Muscle of arm (tissue), 12 donors: ENCODE results near the gene THADA. TPM values are rescaled to one million over a fixed set of nuclear protein-coding genes. Genes with fewer than 3 reads are reported as not detected.
A peak's percentile ranks its signal among the peaks of the same experiment; 100 is the strongest.

Experiments used
- DNase-seq: peaks from one replicate; pipeline ENCODE4 v3.0.0-alpha.2; 2013
- polyA plus RNA-seq, 12 donors: library from polyadenylated mRNA; unstranded; fragments of 120-200 nt; gene quantifications; one replicate each; pipeline ENCODE4 v1.2.1, GENCODE V29; 2013; ENCODE audit not compliant: insufficient read length in 12 of 12

Gene THADA
- polyA plus RNA-seq, 12 donors: 15.4 to 40.4 (median 21.8) TPM; not detected in 1

DNA sequence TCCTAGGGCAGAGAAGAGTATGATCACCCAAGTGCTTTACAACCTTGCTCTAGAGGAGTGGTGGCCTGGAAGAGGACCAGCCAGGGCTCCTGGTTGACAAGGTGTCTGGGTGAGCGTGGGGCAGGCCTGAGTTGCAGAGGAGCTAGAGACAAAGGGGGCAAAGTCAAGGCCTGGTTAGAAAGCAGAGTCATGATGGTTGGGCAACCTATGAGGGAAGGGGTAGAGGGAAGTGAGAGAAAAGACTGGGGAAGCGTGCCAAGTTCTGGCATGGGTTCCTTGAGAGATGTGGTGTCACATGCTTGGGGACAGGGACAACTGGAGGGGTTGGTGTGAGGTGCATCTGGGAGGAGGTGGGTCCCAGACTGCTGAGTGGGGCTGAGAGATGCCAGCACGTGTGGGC, 382.9 kb downstream of the THADA start:
- DNase-seq: no peak

DNA sequence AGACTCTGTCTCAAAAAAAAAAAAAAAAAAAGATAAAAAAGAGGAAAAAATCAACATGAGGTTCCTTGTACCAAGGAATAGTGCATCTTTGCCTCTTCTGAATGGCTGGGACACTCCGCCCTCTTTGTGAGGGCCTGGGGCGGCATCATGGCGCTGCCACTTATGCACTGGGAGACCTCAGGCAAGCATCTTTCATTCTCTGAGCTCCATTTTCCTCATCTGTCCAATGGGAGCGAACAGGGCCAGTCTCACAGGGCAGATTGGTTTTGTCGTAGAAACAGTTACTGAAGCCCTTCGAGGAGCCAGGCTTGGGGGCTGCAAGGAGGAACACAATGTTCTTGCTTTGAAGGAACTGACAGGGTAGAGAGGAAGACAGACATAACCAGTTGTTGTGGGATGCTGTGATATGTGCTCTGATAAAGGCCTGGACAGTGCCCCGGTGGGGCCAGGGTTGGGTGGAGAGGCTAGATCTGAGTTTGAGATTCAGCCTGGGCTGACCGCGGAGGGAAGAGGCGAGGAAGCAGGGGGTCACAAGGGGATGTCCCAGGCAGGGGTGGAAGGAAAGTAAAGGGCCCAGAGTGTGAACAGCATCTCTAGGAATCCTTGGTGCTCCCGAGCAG, 383.5 kb downstream of the THADA start:
- DNase-seq: no peak

DNA sequence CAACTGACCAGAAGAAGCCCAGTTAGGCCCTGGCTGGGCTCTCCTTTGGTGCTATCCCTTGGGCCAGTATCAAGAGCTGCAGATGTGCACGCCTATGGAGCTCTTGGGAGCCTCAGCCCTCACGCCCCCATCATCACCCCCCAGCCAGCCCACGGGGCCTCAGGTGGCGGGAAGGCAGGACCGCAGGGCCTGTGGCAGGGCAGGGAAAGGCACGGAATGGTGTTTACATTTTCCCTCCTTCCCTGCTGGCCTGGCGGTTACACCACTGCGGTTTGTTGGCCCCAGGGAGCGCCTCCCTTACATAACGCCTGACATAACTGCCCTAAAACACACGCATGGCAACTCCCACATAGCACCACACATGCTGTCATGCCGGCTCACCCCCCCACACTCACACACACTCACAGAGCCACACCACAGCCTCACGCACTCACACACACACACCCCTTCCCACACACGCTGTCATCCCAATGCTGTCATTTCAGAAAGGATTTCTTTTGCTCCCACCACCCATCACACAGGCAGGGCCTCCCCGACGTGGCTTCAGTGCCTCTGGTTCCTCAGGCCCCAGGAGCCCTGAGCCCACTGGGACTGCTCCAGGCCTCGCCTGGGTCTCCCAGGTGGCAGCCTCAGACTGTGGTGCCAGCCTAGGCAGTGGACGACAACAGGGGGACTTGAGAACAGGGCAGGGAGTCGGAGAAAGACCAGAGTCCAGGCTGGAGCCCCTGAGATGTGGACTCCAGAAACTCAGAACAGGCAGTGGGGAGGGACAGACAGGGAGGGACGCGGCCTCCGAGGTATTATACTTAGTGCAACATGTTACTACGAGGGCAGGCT, 385.2 kb downstream of the THADA start:
- DNase-seq: peak; percentile 48

DNA sequence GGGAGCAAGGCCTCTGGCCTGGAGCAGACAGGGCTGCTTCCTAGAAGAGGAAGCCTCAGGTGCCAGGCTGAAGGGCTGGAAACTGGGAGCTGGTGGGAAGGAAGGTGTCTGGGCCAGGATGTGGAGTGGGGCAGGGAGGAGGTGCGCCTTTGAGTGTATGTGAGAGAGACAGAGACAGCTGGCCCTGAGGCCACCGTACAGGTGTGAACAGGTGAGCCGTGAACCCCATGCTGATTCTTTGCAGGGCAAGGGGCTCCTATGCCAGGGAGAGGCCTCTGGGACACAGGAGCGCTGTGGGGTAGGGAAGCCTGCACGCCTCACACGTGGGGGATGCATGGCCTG, 385.7 kb downstream of the THADA start:
- DNase-seq: no peak

DNA sequence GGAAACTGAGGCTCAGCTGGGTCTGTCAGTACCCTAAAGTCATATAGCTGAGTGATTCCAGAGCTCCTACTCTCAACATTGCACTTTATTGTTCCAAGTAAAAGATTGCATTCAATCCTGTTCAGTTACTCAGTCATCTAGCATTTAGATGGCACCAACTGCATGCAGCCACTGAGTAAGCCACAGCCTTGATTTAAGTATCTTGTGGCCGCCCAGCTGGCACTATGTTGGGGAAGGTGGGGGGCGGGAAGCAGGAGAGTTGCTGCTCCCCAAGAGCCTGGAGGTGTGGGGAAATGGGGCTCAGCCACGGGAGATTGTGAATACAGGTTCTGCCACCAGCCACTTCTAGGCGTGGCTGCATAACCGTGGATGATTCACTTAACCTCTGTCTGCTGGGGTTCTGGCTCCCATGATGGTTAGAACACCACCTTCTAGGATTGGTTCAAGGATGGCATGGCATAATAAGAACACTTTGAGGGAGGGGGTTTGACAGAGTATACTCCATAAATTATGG, 386.6 kb downstream of the THADA start:
- DNase-seq: no peak

DNA sequence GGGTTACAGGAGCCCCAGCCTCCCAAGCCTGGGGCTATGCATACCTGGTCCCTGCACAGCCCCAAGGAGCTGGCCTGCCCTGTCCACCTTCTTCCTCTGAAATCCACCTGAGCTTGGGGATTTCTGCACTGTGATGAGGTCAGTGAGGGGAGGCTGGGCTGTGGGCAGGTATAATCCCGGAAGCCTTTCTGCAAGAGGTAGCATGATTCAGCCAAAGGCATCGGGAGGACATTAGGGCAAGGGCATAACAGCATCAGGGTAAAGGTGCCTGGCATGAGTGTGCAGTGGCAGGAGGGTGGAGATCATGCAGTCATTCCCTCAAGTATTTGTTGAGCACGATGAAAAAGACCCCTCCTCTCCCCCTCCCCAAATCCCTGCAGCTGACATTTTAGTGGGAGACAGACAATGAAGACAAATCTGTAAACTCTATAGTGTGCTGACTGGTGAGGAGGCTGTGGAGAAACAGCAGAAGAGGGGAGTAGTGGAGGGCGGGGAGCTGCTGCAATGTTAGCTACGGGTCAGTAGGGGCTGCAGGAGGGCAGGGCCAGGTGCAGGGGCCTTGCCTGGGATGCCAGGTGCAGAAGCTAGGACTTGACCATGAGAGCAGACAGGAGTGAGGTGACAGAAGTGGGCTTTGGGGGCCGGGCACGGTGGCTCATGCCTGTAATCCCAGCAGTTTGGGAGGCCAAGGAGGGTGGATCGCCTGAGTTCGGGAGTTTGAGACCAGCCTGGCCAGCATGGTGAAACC, 388.1 kb downstream of the THADA start:
- DNase-seq: no peak

DNA sequence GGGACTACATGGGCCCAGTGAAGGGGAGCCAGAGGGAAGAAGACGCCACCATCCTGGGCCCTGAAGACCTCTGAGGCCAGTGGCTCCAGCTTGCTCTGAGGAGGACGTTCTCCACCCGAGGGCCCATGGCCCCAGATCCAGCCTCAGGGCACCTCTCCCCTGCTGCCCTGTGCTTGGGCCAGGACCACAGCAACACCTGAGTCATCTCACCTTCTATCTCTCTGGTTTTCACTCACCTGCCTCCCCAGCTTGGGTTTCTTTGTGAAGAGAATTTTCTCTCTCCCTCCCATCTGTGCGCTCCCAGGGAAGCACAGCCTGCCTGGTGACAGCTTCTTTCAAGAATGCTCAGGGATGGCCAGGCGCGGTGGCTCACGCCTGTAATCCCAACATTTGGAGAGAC, 389.2 kb downstream of the THADA start:
- no peak for DNase-seq

DNA sequence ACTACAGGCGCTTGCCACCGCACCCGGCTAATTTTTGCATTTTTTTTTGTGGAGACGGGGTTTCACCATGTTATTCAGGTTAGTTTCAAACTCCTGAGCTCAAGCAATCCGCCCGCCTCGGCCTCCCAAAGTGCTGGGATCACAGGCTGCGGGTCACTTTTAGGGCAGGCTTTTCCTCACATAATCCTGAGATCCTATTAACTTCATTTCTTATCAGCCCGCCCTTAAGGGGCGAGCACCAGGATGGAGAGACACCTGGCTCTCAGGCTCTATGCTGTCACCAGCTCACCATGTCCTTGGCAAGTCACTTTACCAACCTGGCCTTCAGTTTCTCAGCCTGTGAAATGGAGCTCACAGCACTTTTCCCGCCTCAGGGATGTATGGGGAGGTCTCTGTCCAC, 392.5 kb downstream of the THADA start:
- no peak for DNase-seq

DNA sequence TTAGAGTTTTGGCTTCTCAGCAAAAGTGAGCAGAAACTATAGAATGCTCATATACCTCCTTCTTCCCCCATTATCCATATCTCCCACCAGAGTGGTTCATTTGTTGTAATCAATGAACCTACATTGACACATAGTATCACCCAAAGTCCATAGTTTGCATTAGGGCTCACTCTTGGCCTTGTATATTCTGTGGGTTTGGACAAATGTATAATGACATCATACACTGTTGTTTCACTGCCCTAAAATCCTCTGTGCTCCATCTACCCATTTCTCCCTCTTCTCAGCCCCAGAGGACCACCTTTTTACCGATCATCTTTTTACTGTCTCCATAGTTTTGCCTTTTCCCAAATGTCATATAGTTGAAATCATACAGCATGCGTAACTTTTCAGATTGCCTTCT, 393.5 kb downstream of the THADA start:
- DNase-seq: no peak

DNA sequence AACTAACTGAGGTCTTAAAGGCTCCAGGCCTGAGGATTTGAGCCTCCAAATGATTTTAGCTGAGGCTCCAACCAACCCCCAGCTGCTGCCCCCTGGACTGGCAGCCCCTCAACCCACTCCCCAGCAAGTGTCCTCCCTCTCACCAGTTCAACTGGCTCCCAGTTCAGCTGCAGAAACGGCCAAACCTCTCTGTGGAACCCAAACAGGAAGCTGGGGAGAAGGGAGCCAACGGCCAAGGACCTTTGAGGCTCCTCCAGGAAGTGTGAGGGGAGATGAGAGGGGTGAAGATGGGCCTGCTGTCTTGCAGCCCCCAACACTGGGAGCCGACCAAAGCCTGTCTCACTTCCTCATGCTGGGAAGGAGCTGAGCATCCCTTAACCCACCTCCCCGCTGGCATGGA, 394.3 kb downstream of the THADA start:
- DNase-seq: no peak

DNA sequence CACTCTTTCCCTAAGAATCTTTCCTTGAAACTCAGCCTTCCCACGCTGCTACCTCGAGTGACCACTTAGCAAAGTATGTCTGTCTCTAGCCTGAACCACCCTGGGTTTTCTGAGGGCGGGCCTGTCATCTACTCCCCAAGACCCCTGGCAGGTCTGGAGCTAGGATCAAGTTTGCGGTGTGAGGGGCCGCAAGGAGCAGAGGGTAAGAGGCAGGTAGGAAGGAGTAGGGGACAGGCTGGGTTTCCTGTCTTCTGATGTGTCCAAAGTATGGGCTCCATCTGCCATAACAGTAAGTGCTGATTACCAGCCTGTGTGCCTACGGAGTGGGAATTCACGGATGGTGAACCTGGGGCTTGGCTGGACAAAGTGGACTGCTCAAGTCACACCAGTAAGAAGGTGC, 394.8 kb downstream of the THADA start:
- no peak for DNase-seq

DNA sequence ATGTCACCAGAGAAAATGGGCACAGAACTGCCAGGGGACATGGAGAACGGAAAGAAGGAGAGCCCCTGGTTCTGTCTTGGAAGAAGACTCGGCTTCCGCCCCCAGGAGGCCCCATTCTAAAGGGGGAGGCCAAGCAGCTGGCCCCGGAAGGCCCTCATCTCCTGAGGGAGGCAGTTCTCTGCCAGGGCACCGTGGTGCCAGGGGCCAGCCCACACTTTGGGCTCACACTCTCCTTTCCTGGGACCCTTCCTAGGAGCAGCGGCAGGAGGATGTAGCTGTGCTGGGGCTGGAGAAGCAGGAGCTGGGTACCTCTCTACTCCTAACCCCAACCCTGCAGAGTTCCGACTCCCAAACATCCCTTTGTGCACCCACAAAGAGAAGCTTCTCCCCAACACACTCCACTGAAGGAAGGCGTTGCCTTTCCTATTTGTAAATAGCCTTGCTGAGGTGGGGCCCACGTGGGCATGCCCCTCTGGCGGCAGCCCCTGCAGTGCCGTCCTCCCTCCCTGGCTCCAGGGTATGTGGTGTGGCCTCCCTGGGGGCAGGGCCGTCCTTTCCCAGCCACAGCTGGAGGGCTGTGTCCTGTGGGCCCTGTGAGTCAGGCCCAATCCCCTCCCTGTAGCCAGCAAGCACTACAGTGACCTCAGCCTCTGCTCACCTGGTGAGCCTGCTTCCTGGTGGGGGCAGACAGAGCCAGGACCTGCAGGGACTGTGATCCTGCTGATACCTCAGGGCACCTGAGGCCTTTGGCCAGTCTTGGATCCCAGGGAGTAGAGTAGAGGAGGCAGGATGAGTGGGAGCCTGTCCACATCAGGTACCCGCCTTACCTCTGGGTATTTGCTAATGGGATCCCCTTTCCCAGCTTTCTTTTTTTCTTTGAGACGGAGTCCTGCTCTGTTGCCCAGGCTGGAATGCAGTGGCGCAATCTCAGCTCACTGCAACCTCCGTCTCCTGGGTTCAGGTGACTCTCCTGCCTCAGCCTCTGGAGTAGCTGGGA, 396.0 kb downstream of the THADA start:
- DNase-seq: no peak

DNA sequence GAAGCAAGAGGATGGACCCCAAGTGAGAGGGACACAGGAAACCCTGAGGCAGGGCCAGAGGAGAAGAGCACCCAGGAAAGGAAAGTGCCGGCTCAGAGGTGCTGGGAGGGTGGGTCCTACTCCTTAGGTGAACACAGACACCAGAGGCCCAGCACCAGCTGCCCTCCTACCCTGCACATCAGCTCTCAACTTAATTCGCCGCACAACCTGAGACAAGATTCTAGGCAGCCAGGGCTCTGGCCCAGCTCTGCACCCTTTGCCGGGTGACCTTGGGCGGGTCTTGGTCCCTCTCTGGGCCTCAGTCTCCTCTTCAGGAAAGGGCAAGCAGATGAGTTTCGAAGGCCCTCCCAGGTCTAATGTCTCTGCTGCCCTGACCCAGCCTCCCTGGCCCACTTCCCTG, 397.6 kb downstream of the THADA start:
- DNase-seq: no peak

DNA sequence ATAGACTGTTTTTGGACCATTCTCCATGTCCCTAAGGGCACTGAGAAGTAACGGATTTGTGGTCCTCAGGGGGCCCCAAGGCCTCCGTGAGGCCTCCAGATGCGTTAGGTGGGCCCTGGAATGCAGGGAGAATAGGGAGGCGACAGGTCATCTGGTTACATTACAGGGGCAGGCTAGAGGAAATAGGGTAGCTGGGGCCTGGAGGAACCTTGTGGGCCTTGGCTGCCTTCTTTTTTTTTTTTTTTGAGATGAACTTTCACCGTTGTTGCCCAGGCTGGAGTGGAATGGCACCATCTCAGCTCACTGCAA, 398.3 kb downstream of the THADA start:
- DNase-seq: no peak

DNA sequence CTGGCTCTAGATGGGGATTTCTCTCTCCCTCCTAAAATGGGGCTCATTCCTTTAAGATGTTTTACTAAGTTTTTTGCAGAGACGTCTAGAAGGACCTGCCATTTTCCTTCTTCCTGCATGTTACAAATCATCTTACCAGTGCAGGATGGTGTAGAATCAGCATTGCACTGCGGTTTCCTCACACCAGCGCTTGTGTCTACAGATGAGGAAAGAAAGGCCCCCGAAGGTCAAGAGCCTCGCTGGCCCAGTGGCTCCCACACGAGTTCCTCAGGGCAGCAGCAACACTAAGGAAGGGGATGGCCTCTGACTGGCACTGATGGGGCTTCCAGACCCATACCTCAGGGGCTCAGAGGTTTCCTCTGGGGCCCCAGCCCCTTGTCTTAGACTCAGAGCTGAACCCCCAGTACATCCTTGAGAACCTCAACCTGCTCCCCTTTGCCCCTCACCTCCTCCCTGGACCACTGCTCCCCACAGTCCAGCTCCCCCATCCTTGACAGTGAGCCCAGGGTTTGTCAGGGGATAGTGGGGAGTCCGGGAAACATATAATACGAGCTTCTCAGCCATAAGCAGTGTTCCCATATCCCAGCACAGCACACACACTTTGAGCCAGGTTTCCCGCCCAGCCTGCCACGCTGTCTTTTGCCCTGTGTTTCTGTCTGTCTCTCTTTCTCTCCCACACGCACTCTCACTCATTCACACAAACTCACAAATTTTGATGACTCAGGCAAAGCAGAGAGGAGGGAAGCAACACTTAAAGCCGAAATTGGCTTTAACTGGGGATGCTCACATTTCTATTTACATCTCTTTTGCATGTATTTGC, 398.9 kb downstream of the THADA start:
- DNase-seq: no peak

DNA sequence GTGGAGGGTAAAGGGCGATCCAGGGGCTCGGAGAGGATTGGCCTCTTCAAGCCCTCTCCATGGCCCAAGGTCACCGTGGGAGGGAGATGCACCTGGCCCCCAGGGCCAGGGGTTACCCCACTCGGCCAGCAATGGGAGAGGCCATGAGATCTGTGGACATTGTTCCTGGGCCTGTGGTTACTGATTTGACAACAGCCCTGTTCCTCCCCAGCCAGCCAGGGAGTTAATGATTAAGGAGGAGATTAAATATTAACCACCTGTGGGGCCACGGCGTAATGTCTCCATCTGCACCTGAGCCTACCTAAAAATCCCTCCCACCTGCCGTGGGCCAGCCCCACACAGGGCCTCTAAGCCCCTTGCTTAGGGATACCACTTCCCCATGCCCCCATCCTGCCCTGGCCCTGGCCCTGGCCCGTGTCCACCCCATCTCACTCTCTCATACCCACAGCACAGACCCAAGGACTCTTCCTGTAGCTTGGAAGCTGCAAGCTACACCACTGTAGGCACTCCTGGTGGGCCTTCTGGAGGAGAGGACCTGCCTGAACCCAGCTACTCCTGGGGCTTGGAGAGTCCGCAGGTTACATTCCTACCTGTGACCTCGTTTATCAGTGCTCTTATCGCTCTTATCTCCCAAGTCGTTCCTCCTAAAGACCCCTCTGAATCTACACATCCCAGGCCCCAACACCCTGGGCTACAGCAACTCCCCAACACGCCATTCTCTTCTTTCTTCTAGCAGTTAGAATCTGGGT, 401.5 kb downstream of the THADA start:
- DNase-seq: no peak

DNA sequence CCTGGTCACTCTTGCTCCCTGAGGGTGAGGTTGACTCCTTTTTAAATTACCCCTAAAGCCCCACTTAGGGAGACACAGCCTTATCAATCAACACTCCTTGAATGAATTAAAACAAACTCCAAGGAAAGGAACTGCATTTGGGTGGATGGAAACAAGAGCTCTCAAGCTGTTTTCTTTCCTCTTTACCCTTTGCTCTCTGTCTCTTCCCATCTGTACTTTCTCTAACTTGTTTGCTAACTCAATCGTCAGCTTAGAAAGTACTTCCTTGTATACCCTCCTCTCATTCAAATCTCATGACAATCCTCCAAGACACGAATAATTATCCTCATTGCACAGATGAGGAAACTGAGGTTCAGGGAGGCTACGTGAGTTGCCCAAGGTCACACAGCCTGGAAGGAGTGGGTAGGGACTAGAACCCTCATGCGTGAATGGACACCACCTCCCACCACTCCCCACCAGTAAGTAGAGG, 402.2 kb downstream of the THADA start:
- DNase-seq: no peak

DNA sequence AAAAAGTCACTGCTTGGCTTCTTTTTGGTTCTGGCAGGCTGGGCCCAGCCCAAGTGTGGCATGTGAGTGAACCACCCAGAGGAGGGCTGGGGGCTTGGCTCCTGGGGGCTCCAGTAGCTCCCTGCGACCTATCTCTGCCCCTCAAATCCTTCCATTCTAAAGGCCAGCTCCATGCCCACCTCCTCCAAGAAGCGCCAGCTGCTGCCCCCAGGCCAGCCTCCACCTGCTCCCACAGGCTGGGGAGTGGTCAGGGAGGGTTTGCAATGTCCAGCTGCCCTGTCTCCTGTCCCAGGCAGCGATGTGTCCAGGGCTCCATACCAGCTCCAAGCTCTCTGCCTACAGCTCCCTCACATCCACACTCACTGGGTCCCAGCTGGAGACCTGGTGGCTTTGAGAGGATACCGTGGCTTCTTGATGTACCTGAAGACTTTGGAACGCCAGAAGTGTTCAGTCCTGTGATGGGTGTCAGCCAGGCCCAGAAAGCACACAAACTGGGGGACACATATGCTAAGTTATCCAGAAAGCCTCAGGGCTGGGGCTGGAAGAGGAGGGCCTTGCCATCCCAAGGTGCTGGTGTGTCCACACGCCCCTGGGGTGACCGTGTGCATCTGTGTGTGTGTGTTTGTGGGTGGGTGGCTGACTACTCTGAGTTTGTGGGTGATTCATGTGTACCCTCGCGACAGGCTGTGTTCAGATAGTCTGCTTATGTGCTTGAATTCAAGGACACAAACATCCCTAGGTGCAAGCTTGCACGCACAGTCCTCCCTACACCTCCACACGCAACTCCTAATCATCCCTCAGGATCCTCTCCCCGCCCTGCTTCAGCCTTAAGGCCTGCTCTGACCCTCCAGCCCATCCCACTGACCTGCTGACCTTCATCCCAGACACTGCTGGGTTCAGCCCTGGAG, 402.8 kb downstream of the THADA start:
- no peak for DNase-seq
